ENCODE data around the gene NACC2. TPM values are rescaled to one million over a fixed set of nuclear protein-coding genes. Genes with fewer than 3 reads are reported as not detected.

The NACC2 gene
- total and polyA plus RNA-seq, 2 experiments from 2014 or later, result 4.4 to 12.0 TPM

- TF ChIP-seq CTCF (IDR thresholded peaks at IDR 0.05; ENCODE audit: low read depth, low read length), result no peak
- peak; percentile 97 to 98 for DNase-seq (ENCODE audit: low read depth in 1 of 2, low spot score in 1 of 2)
- peaks cover 13% of the 10 kb centered on the region for H3K4me1 ChIP-seq (ENCODE audit: low read depth)
- peak within 1 kb of the TSS; percentile 74 for H3K4me3 ChIP-seq
- peaks cover 3% of the 10 kb centered on the region for H3K36me3 ChIP-seq
- H3K27me3 ChIP-seq, result peaks cover 3% of the 10 kb centered on the region
- H3K27ac ChIP-seq, result peak within 1 kb of the TSS; percentile 92
- H3K9me3 ChIP-seq (ENCODE audit: low read depth), result no peaks in the 10 kb centered on the region
Measured at GRCh38 chr9:136118320-136119060, 23.4 kb upstream of the NACC2 start, which contains the start of gene TMEM250. TMEM250 (minus strand) TSS chr9:136118875; CDS start chr9:136116900, 1,975 bp downstream.

GRCh38 chr9:136117916-136118319 is 22.8 kb upstream of the NACC2 start:
- Histone ChIP-seq H3K27ac (peak overlapping the region; percentile 92), H3K36me3 (peaks cover 3% of the 10 kb centered on the region), H3K4me1 (ENCODE audit: low read depth) (peaks cover 13% of the 10 kb centered on the region), H3K27me3 (no peaks in the 10 kb centered on the region), H3K4me3 (peak overlapping the region; percentile 74), H3K9me3 (ENCODE audit: low read depth) (no peaks in the 10 kb centered on the region)
- no peak for TF ChIP-seq CTCF (IDR thresholded peaks at IDR 0.05; ENCODE audit: low read depth, low read length)
- DNase-seq (ENCODE audit: low read depth in 1 of 2, low spot score in 1 of 2), result no peak

- Histone ChIP-seq H3K9me3 (ENCODE audit: low read depth) (no peaks in the 10 kb centered on the region), H3K4me1 (ENCODE audit: low read depth) (peaks cover 13% of the 10 kb centered on the region), H3K36me3 (peaks cover 3% of the 10 kb centered on the region), H3K27ac (peak overlapping the region; percentile 92), H3K4me3 (peak overlapping the region; percentile 74), H3K27me3 (no peaks in the 10 kb centered on the region)
- DNase-seq (ENCODE audit: low read depth in 1 of 2, low spot score in 1 of 2), result peak in 1 of 2 donors; percentile 19
- TF ChIP-seq CTCF (IDR thresholded peaks at IDR 0.05; ENCODE audit: low read depth, low read length), result no peak
Measured at GRCh38 chr9:136117291-136117915, 22.3 kb upstream of the NACC2 start.

- DNase-seq (ENCODE audit: low read depth in 1 of 2, low spot score in 1 of 2), result no peak
- TF ChIP-seq CTCF (IDR thresholded peaks at IDR 0.05; ENCODE audit: low read depth, low read length), result no peak
- Histone ChIP-seq H3K36me3 (peaks cover 3% of the 10 kb centered on the region), H3K4me1 (ENCODE audit: low read depth) (peaks cover 13% of the 10 kb centered on the region), H3K9me3 (ENCODE audit: low read depth) (no peaks in the 10 kb centered on the region), H3K27ac (peak overlapping the region; percentile 92), H3K27me3 (no peaks in the 10 kb centered on the region), H3K4me3 (no peak overlapping the region)
Measured at GRCh38 chr9:136116360-136117098, 21.4 kb upstream of the NACC2 start.

- no peak for DNase-seq (ENCODE audit: low read depth in 1 of 2, low spot score in 1 of 2)
- H3K9me3 ChIP-seq (ENCODE audit: low read depth), result no peaks in the 10 kb centered on the region
- H3K36me3 ChIP-seq, result peaks cover 3% of the 10 kb centered on the region
- no peak for TF ChIP-seq CTCF (IDR thresholded peaks at IDR 0.05; ENCODE audit: low read depth, low read length)
- H3K4me3 ChIP-seq, result no peak overlapping the region
- no peak overlapping the region for H3K27ac ChIP-seq
- no peaks in the 10 kb centered on the region for H3K27me3 ChIP-seq
- H3K4me1 ChIP-seq (ENCODE audit: low read depth), result peaks cover 13% of the 10 kb centered on the region
Measured at GRCh38 chr9:136115641-136116359, 20.7 kb upstream of the NACC2 start.

All from cardiac muscle cell (in vitro differentiated cells and primary cell).